Fibroblast of lung (primary cell): ENCODE measurements around the gene ZBTB12. TPM values are rescaled to one million over a fixed set of nuclear protein-coding genes. Genes with fewer than 3 reads are reported as not detected.
A peak's percentile ranks its signal among the peaks of the same experiment; 100 is the strongest.
"Not testable (repeated sequence)": the region's sequence is repeated elsewhere in the genome, so short reads cannot be mapped to it uniquely, and the experiment has no call there.

Source experiments
- DNase-seq, 2 donors: peaks; one replicate each; pipeline versions ENCODE4 v3.0.0 to v3.0.0-alpha.2; 2010; ENCODE audit warnings: low read depth in 2 of 2
- H2AFZ ChIP-seq: 2 replicates; pipeline ENCODE4 v1.5.1; 2012; ENCODE audit warnings: low read length, control low read depth, inconsistent platforms
- H3K27ac ChIP-seq: 2 replicates; pipeline ENCODE4 v1.5.1; 2011; ENCODE audit warnings: low read length, control low read depth; ENCODE audit not compliant: insufficient read depth
- H3K27me3 ChIP-seq: 2 replicates; pipeline ENCODE4 v1.5.1; 2011; ENCODE audit warnings: mild to moderate bottlenecking, low read length; ENCODE audit not compliant: control insufficient read depth, insufficient read depth
- H3K36me3 ChIP-seq: 2 replicates; pipeline ENCODE4 v1.5.1; 2011; ENCODE audit warnings: low read length; ENCODE audit not compliant: control insufficient read depth, insufficient read depth
- H3K4me1 ChIP-seq: 2 replicates; pipeline ENCODE4 v1.5.1; 2011; ENCODE audit warnings: low read length; ENCODE audit not compliant: control insufficient read depth, insufficient read depth; ENCODE audit errors: extremely low read depth
- H3K4me2 ChIP-seq: 2 replicates; pipeline ENCODE4 v1.5.1; 2011; ENCODE audit warnings: low read length, control low read depth; ENCODE audit not compliant: insufficient read depth; ENCODE audit errors: extremely low read depth
- H3K4me3 ChIP-seq, 4 experiments: fragments of 200-600 bp in 1 of 4; sonication (generic) in 1 of 4; replicated peaks in 1 of 4; 2 replicates each; pipeline ENCODE4 v1.5.1; 2011 to 2016; ENCODE audit warnings: low read length in 4 of 4, low read depth in 3 of 4, mild to moderate bottlenecking in 3 of 4, control low read depth in 2 of 4, inconsistent platforms in 1 of 4, mixed read lengths in 1 of 4; ENCODE audit not compliant: insufficient read depth in 1 of 4; ENCODE audit errors: control extremely low read depth in 1 of 4
- H3K79me2 ChIP-seq: 2 replicates; pipeline ENCODE4 v1.5.1; 2012; ENCODE audit warnings: mild to moderate bottlenecking, low read length, inconsistent platforms; ENCODE audit not compliant: control insufficient read depth, insufficient read depth
- H3K9ac ChIP-seq: 2 replicates; pipeline ENCODE4 v1.5.1; 2011; ENCODE audit warnings: mild to moderate bottlenecking, low read length, control low read depth; ENCODE audit not compliant: insufficient read depth
- H3K9me3 ChIP-seq: 2 replicates; pipeline ENCODE4 v1.5.1; 2012; ENCODE audit warnings: low read depth, low read length; ENCODE audit not compliant: control insufficient read depth, insufficient read depth
- H4K20me1 ChIP-seq: 2 replicates; pipeline ENCODE4 v1.5.1; 2011; ENCODE audit warnings: low read length; ENCODE audit not compliant: control insufficient read depth, insufficient read depth; ENCODE audit errors: extremely low read depth
- EZH2 ChIP-seq: IDR thresholded peaks from 2 replicates; pipeline ENCODE4 v1.5.1; 2012; ENCODE audit warnings: low read length, control low read depth, mild to moderate bottlenecking; ENCODE audit errors: missing control alignments
- polyA plus RNA-seq, 2 donors: library from polyadenylated mRNA; depleted of rRNA in 1 of 2; stranded (reverse) in 1 of 2; unstranded in 1 of 2; fragments of >200 nt; gene quantifications; 2 replicates each; pipeline ENCODE4 v1.2.1, GENCODE V29; 2011 to 2012; ENCODE audit warnings: missing spikeins in 1 of 2
- total RNA-seq: library from RNA; depleted of rRNA; stranded (reverse); fragments of >200 nt; gene quantifications from 2 replicates; pipeline ENCODE4 v1.2.1, GENCODE V29; 2014
- TF ChIP-seq, protein P1 (sequence below), 2 donors: IDR thresholded peaks in 1 of 2; conservative IDR thresholded peaks in 1 of 2; 1 replicate in 1 of 2; 2 replicates in 1 of 2; pipeline ENCODE4 v1.5.1; 2011 to 2012; ENCODE audit warnings: low read length in 2 of 2, control low read depth in 1 of 2, inconsistent platforms in 1 of 2, low read depth in 1 of 2, mild to moderate bottlenecking in 1 of 2

Gene ZBTB12
- total and polyA plus RNA-seq, 2 donors (not counting 1 experiment from before 2014, with no cell fraction given) = 1.2 to 13.2 TPM

DNA sequence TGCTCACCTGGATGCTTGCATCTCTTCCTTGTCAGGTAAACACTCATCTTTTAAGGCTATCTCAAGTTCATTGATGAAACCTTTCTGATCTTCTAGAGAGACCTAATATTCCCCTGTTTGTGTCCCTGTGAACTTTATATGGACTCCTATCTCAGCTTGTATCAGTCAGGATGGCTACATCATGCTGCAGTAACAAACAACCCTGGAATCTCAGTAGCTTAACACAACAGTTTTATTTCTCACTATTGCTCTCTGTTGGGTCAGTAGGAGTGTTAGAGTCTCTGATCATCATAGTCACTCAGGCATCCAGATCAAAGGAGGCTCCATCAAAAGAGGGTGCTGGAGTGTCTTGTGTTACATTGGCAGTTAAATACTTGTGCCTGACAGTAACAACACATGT is 13.5 kb upstream of the ZBTB12 start:
- Histone ChIP-seq H3K27ac (no peak overlapping the region), H3K9ac (no peak overlapping the region), H3K4me1 (peaks cover 3% of the 10 kb centered on the region), H4K20me1 (no peaks in the 10 kb centered on the region), H3K36me3 (no peaks in the 10 kb centered on the region), H3K4me3 (no peak overlapping the region), H3K4me2 (no peak overlapping the region), H3K27me3 (no peaks in the 10 kb centered on the region), H2AFZ (no peak overlapping the region), H3K9me3 (no peaks in the 10 kb centered on the region), H3K79me2 (no peaks in the 10 kb centered on the region)
- TF ChIP-seq, protein P1, sequence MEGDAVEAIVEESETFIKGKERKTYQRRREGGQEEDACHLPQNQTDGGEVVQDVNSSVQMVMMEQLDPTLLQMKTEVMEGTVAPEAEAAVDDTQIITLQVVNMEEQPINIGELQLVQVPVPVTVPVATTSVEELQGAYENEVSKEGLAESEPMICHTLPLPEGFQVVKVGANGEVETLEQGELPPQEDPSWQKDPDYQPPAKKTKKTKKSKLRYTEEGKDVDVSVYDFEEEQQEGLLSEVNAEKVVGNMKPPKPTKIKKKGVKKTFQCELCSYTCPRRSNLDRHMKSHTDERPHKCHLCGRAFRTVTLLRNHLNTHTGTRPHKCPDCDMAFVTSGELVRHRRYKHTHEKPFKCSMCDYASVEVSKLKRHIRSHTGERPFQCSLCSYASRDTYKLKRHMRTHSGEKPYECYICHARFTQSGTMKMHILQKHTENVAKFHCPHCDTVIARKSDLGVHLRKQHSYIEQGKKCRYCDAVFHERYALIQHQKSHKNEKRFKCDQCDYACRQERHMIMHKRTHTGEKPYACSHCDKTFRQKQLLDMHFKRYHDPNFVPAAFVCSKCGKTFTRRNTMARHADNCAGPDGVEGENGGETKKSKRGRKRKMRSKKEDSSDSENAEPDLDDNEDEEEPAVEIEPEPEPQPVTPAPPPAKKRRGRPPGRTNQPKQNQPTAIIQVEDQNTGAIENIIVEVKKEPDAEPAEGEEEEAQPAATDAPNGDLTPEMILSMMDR (conservative IDR thresholded peaks at IDR 0.05 in 1 of 2, IDR thresholded peaks at IDR 0.05 in 1 of 2; ENCODE audit: low read depth in 1 of 2, low read length in 2 of 2) = no peak
- no peak for TF ChIP-seq EZH2
- no peak for DNase-seq

DNA sequence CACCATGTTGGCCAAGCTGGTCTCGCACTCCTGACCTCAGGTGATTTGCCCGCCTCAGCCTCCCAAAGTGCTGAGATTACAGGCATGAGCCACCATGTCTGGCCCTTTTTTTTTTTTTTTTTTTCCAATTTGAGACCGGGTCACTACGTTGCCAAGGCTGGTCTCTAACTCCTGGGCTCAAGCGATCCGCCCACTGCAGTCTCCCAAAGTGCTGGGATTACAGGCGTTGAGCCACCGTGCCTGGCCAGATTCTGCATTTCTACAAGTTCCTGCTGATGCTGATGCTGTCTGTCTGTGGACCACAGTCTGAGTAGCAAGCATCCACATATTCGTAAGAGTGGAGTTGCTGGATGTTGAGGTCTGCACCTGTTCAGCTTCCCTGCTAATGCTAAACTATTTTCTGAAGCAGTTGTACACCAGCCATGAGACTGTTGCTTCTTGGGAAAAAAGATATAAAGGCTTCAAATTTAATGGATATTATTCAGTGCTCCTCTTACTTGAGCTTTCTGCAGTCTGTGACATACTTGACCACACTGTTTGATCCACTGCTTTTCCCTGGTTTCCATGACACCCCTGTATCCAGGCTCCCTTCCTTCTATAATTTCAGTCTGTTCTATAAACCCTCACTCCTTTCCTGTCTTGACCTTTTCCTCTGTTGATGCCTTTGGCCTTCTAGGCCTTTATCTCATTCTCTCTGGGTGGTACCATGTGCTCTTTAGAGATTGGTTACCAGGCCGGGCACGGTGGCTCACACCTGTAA is 10.1 kb upstream of the ZBTB12 start:
- no peak overlapping the region for H3K4me2 ChIP-seq
- no peaks in the 10 kb centered on the region for H3K36me3 ChIP-seq
- DNase-seq = no peak
- H4K20me1 ChIP-seq = no peaks in the 10 kb centered on the region
- no peaks in the 10 kb centered on the region for H3K79me2 ChIP-seq
- no peak for TF ChIP-seq EZH2
- TF ChIP-seq, protein P1 (conservative IDR thresholded peaks at IDR 0.05 in 1 of 2, IDR thresholded peaks at IDR 0.05 in 1 of 2; ENCODE audit: low read depth in 1 of 2, low read length in 2 of 2) = no peak
- H3K27me3 ChIP-seq = no peaks in the 10 kb centered on the region
- H3K4me3 ChIP-seq = no peak overlapping the region
- H3K27ac ChIP-seq = peak overlapping the region; percentile 17
- H3K9me3 ChIP-seq = no peaks in the 10 kb centered on the region
- no peak overlapping the region for H2AFZ ChIP-seq
- H3K4me1 ChIP-seq = peaks cover 15% of the 10 kb centered on the region
- H3K9ac ChIP-seq = no peak overlapping the region

DNA sequence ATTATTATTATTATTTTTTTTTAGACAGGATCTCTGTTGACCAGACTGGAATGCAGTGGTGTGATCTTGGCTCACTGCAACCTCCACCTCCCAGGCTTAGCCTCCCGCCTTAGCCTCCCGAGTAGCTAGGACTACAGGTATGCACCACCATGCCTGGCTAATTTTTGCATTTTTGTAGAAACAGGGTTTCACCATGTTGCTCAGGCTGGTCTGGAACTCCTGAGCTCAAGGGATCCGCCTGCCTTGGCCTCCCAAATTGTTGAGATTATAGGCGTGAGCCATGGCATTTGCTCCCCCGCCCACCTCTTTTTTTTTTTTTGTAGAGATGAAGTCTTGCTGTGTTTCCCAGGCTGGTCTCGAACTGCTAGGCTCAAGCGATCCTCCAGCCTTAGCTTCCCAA is 7.4 kb upstream of the ZBTB12 start:
- H4K20me1 ChIP-seq, H3K36me3 ChIP-seq, H3K9ac ChIP-seq, H3K9me3 ChIP-seq, H3K4me3 ChIP-seq, H3K79me2 ChIP-seq, H3K27me3 ChIP-seq, H3K4me2 ChIP-seq, H2AFZ ChIP-seq, DNase-seq: not testable (repeated sequence)
- H3K4me1 ChIP-seq = peaks cover 15% of the 10 kb centered on the region
- H3K27ac ChIP-seq = peak overlapping the region; percentile 43
